Measurements from ENCODE around the gene TMEM263. TPM values are rescaled to one million over a fixed set of nuclear protein-coding genes. Genes with fewer than 3 reads are reported as not detected.

Gene TMEM263
- total RNA-seq, 2 experiments from 2014 or later: 25.8 to 26.7 TPM

DNA sequence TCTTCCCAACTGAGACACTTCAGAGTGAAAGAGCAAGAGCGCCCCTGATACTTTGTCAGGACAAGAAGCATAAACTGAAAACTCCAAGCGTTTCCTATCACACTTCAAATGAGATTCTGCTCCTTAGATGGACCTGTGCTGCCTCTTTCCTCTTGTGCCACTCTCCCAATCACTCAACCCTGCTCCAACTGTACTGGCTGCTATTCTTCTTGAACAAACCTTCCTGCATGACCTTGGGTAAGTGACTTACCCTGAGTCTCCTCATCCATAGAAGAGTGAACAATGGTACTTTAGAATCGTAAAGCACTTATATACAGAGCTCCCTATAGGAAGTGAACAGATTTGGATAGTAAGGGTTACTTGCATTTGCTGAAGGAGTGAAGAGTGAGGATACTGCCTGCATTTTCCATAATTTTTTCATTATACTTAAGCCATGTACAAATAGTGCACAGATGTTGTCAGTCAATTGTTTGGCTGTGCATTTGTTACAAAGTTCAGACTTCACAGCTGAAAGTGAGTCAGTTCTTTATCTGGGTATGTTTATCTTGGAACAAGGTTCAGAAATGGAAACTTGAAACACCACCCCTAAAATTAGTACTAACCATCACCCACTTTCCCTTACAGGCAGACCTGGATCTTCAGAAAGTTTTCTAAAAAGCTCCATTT is 20.4 kb downstream of the TMEM263 start:
- H3K27ac Mint-ChIP-seq: no peak overlapping the region

DNA sequence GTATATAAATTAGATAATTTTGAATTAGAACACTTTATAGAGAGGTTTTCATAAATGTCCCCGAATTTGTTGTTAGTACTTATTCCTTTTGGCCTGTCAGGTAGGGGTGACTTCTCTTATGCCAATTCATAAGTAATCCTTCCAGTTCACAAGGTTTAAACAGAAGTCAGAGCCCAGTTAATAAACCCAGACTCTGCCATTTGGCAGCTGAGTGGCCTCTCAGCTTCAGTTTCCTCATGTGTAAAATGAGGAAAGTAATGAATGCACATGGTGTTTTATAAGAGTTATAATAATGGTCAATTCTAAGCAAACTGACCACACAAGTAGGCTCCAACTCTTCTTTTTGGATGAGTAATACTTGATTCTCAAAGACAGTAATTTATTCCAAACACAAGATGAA is 21.0 kb downstream of the TMEM263 start:
- H3K4me3 Mint-ChIP-seq: no peak overlapping the region

More for the DNA sequence above, 20.4 kb downstream of the TMEM263 start:
- ATAC-seq (no peak), DNase-seq (no peak)
- H3K9me3 Mint-ChIP-seq (ENCODE audit: insufficient read depth): no peaks in the 10 kb centered on the region
- CTCF ChIA-PET: interaction anchor here (0.7 kb wide), 1 partner anchor 696 kb away, joined by 3 read pairs; no protein-coding TSS in a partner anchor
- no peak overlapping the region for H3K4me3 Mint-ChIP-seq
- H3K27me3 Mint-ChIP-seq (ENCODE audit: low read depth): no peaks in the 10 kb centered on the region
- POLR2A ChIA-PET: interaction anchor here (2.3 kb wide), 1 partner anchor 20 kb away, joined by 8 read pairs; the partner anchor contains the start of gene TMEM263
- H3K36me3 Mint-ChIP-seq (ENCODE audit: low read depth): peaks cover 25% of the 10 kb centered on the region
- H3K4me1 Mint-ChIP-seq (ENCODE audit: low read depth): no peaks in the 10 kb centered on the region

DNA sequence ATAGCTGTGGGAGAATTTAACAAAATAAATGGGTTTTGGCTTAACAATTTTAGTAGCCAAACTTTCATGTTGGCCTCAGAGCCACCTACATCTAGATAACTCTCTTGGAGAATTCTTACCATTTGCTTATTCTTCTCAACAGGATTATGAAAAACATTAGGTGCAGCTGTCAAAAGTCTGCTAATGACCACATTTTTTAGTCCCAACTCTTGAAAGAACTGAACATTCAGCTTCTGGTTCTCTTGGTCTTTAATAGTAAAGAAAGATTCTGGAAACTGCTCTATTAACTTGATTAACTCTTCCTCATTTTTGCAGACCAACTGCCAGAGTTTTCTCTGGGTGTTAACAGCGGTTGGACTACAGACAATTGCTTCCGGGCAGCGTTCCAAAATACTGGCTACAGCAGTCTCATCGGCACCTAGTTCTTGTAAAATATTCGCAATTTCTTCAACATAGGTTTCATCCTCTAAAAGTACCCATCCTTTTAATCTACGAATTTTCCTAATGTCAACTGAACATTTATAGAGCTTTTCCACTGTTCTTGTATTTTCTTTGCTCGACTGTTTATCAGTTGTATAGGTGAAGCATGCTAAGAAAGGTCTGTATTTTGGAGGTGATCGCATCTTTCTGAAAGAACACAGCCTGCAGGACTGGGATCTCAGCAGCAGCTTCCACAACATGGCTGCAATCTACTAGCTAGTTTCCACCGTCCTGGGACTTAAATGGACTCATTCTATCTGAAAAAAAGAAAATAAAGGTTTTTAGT is 22.5 kb downstream of the TMEM263 start:
- no peak for ATAC-seq
- CTCF ChIA-PET: interaction anchor here (1.0 kb wide), 1 partner anchor 9 kb away, joined by 3 read pairs; no protein-coding TSS in a partner anchor
- POLR2A ChIA-PET: interaction anchor here (2.3 kb wide), 1 partner anchor 22 kb away, joined by 8 read pairs; the partner anchor contains the start of gene TMEM263
- H3K4me1 Mint-ChIP-seq (ENCODE audit: low read depth): no peaks in the 10 kb centered on the region
- no peaks in the 10 kb centered on the region for H3K9me3 Mint-ChIP-seq (ENCODE audit: insufficient read depth)
- no peak overlapping the region for H3K27ac Mint-ChIP-seq
- H3K27me3 Mint-ChIP-seq (ENCODE audit: low read depth): no peaks in the 10 kb centered on the region
- H3K36me3 Mint-ChIP-seq (ENCODE audit: low read depth): peaks cover 20% of the 10 kb centered on the region
- no peak overlapping the region for H3K4me3 Mint-ChIP-seq
- DNase-seq: no peak

More for the DNA sequence above, 21.0 kb downstream of the TMEM263 start:
- peaks cover 23% of the 10 kb centered on the region for H3K36me3 Mint-ChIP-seq (ENCODE audit: low read depth)
- no peak for DNase-seq
- ATAC-seq: no peak
- no peaks in the 10 kb centered on the region for H3K4me1 Mint-ChIP-seq (ENCODE audit: low read depth)
- ChIA-PET POLR2A (interaction anchor here (0.6 to 2.3 kb wide), 2 partner anchors 21 to 116 kb away, joined by 7 to 8 read pairs; partner anchors contain the start of gene TMEM263), CTCF (interaction anchor here (0.7 kb wide), 1 partner anchor 697 kb away, joined by 3 read pairs; no protein-coding TSS in a partner anchor)
- H3K9me3 Mint-ChIP-seq (ENCODE audit: insufficient read depth): no peaks in the 10 kb centered on the region
- H3K27me3 Mint-ChIP-seq (ENCODE audit: low read depth): no peaks in the 10 kb centered on the region
- H3K27ac Mint-ChIP-seq: no peak overlapping the region

DNA sequence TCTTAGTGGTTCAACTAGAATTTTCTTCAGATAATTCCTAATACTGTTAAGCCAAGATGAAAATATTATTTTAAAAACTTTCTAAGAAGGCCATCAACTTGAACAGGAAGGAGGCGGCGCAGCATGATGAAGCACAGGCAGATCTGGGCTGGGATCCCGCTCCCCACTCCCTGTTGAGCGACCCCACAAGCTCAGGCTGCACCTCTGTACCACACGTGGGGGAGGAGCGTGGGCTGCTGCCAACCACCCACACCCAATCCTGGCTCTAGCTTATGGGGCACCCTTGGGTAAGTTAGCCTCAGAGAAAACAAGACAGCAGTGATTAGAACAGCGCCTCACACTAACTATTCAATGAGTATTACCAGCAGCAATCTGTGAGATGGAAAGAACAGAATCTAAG is 25.2 kb downstream of the TMEM263 start:
- ChIA-PET POLR2A (no interaction called here), CTCF (no interaction called here)
- Mint-ChIP-seq H3K9me3 (ENCODE audit: insufficient read depth) (no peaks in the 10 kb centered on the region), H3K27me3 (ENCODE audit: low read depth) (no peaks in the 10 kb centered on the region), H3K4me1 (ENCODE audit: low read depth) (peaks cover 23% of the 10 kb centered on the region), H3K27ac (no peak overlapping the region), H3K36me3 (ENCODE audit: low read depth) (peaks cover 35% of the 10 kb centered on the region), H3K4me3 (no peak overlapping the region)
- ATAC-seq (no peak), DNase-seq (no peak)

DNA sequence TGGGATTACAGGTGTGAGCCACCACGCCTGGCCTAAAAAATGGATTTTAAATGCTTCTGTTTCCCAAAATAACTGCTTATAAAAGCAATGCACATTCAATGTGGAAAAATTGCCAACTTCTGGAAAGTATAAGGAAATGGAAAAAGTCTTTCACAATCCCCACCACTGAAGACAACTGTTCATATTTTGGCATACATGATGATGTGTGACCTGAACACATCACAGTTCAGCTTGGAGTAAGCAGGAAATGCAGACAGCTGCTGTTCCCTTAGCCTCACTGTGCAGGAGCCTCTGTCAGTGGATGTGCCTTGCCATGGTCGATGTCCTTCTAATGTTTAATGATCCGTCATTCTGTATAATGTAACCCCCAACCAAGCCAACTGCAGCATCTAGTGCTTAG is 26.1 kb downstream of the TMEM263 start:
- ChIA-PET CTCF (no interaction called here), POLR2A (no interaction called here)
- Mint-ChIP-seq H3K36me3 (ENCODE audit: low read depth) (peaks cover 32% of the 10 kb centered on the region), H3K4me1 (ENCODE audit: low read depth) (peaks cover 31% of the 10 kb centered on the region), H3K27me3 (ENCODE audit: low read depth) (no peaks in the 10 kb centered on the region), H3K9me3 (ENCODE audit: insufficient read depth) (no peaks in the 10 kb centered on the region), H3K27ac (peak overlapping the region; percentile 44), H3K4me3 (no peak overlapping the region)
- ATAC-seq (no peak), DNase-seq (no peak)

DNA sequence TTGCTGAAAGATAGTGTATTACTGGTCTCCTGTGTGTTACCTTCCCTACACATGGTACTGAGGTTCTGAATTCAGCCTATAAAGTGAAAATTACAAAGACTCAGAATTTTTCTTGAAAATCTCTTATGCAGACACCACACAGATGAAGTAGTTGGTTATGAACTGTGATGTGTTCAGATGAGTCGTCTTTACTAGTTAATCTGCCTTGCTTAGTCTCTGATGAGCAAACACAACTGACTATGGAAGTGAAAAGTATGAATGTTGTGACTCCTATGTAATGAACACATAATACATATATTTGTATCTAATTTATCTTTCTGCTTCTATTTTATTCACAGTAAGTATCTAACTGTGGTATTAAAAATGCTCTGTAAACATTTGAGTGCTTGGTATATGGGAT is 26.5 kb downstream of the TMEM263 start:
- no peaks in the 10 kb centered on the region for H3K27me3 Mint-ChIP-seq (ENCODE audit: low read depth)
- H3K4me3 Mint-ChIP-seq: no peak overlapping the region
- DNase-seq: no peak
- H3K9me3 Mint-ChIP-seq (ENCODE audit: insufficient read depth): no peaks in the 10 kb centered on the region
- ATAC-seq: no peak
- peak overlapping the region; percentile 44 for H3K27ac Mint-ChIP-seq
- ChIA-PET POLR2A (no interaction called here), CTCF (no interaction called here)
- peaks cover 32% of the 10 kb centered on the region for H3K36me3 Mint-ChIP-seq (ENCODE audit: low read depth)
- peaks cover 31% of the 10 kb centered on the region for H3K4me1 Mint-ChIP-seq (ENCODE audit: low read depth)

DNA sequence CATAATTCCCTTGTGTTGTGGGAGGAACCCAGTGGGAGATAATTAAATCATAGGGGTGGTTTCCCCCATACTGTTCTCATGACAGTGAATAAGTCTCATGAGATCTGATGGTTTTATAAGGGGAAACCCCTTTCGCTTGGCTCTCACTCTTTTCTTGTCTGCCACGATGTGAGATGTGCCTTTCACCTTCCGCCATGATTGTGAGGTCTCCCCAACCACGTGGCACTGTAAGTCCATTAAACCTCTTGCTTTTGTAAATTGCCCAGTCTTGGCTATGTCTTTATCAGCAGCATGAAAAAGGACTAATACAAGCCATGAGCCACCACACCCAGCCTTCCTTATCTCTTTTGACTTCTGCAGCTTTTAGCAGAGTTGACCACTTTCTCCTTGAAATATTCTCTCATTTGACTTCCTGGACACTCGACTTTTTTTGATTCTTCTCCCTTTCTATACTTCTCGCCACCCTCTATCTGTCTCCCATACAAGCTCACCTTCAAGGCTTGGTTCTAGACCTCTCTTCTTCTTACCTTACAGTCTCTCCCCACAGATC is 29.0 kb downstream of the TMEM263 start:
- DNase-seq (no peak), ATAC-seq (no peak)
- H3K9me3 Mint-ChIP-seq (ENCODE audit: insufficient read depth): no peaks in the 10 kb centered on the region
- H3K4me1 Mint-ChIP-seq (ENCODE audit: low read depth): peaks cover 36% of the 10 kb centered on the region
- H3K27ac Mint-ChIP-seq: no peak overlapping the region
- POLR2A ChIA-PET: interaction anchor here (1.5 kb wide), 1 partner anchor 29 kb away, joined by 4 read pairs; the partner anchor contains the start of gene TMEM263
- H3K27me3 Mint-ChIP-seq (ENCODE audit: low read depth): no peaks in the 10 kb centered on the region
- H3K4me3 Mint-ChIP-seq: no peak overlapping the region
- CTCF ChIA-PET: interaction anchor here (1.4 to 1.6 kb wide), 2 partner anchors 16 to 27 kb away, joined by 3 to 5 read pairs; no protein-coding TSS in a partner anchor
- peaks cover 22% of the 10 kb centered on the region for H3K36me3 Mint-ChIP-seq (ENCODE audit: low read depth)

DNA sequence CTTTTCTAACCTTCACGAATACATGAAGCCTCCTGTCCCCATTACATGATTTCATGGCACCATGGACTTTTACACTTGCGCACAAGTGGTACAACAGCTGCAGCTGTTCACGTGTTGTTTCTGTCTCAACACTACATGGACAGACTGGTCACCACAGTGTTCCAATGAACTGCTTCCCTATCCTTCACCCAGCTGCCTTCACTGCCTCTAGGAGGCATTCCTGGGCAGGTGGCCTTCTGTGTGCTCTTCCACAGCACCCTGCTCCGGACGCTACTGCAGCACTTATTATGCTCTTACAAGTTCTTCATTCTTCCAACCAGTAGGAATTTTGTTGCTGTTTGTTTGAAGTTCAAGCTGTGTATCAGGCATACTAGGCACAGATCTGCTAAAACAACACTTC is 29.8 kb downstream of the TMEM263 start:
- peaks cover 36% of the 10 kb centered on the region for H3K4me1 Mint-ChIP-seq (ENCODE audit: low read depth)
- no peak overlapping the region for H3K27ac Mint-ChIP-seq
- H3K27me3 Mint-ChIP-seq (ENCODE audit: low read depth): no peaks in the 10 kb centered on the region
- CTCF ChIA-PET: no interaction called here
- no peaks in the 10 kb centered on the region for H3K9me3 Mint-ChIP-seq (ENCODE audit: insufficient read depth)
- H3K4me3 Mint-ChIP-seq: no peak overlapping the region
- POLR2A ChIA-PET: no interaction called here
- H3K36me3 Mint-ChIP-seq (ENCODE audit: low read depth): peaks cover 22% of the 10 kb centered on the region
- DNase-seq: no peak
- ATAC-seq: no peak

DNA sequence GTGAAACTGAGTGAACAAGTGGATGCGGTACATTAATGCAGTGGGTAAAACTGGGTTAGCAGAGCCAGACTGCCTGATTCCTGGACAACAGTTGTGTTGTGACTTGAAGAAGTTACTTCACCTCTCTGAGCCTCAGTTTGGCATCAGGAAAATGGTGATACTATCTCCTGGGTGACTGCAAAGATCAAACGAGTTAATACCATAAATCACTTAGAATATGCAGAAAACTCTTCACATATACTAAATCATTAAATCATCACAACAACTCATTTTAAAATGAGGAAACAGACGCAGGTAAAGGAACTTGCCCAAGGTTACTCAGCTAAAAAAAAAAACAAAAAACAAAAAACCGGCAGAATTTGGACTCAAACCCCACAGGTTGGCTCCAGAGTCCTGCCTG is 30.4 kb downstream of the TMEM263 start:
- Mint-ChIP-seq H3K4me3 (peak overlapping the region; percentile 89), H3K4me1 (ENCODE audit: low read depth) (peaks cover 36% of the 10 kb centered on the region), H3K36me3 (ENCODE audit: low read depth) (peaks cover 22% of the 10 kb centered on the region), H3K27ac (no peak overlapping the region), H3K9me3 (ENCODE audit: insufficient read depth) (no peaks in the 10 kb centered on the region), H3K27me3 (ENCODE audit: low read depth) (no peaks in the 10 kb centered on the region)
- ChIA-PET POLR2A (interaction anchor here (1.1 kb wide), 1 partner anchor 28 kb away, joined by 3 read pairs; no protein-coding TSS in a partner anchor), CTCF (interaction anchor here (1.5 kb wide), 1 partner anchor 17 kb away, joined by 6 read pairs; no protein-coding TSS in a partner anchor)
- no peak for DNase-seq
- no peak for ATAC-seq

DNA sequence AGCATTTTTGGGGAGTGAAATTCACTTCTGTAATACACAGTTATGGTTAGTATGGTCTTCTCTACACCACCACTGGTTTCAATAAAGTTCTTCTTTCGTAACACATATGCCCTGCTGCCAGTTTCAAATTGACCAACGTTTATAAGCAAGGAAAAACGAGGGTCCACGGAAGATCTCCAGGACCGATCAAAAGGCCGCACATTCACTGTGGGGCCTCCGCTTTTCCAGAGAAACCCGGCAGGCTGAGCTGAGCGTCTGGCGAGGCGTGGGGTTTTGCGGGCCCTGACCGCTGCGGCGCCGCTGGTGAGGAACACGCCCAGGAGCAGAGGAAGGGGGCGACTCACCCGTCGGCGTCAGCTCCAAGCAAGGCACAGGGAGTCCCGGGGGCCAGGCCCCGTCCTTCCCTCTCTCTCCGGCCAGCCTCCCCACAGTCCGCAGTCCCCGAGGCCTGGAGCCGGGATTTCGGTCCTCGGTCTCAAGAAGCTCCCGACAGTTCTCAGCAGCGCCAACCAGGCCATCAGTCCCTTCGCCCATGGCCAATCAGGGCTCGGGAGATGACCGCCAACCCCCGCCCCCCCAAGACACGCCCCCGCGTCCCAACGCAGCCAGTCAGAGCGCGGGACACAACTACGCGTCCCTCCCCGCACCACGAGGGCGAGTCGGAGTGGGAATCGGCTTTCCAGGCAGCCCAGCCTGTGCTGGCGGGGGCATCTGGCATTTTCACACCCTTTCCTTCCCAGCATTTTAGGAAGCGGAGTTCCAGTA is 31.1 kb downstream of the TMEM263 start, which contains the start of gene MTERF2:
Gene MTERF2, minus strand, starts transcription at position 522 of the 765 bp plus-strand sequence. CDS start 8,432 bp downstream, outside the sequence.
- Mint-ChIP-seq H3K27ac (peak within 1 kb of the TSS; percentile 82), H3K27me3 (ENCODE audit: low read depth) (no peaks in the 10 kb centered on the region), H3K4me1 (ENCODE audit: low read depth) (peaks cover 36% of the 10 kb centered on the region), H3K4me3 (peak within 1 kb of the TSS; percentile 89), H3K9me3 (ENCODE audit: insufficient read depth) (no peaks in the 10 kb centered on the region), H3K36me3 (ENCODE audit: low read depth) (peaks cover 22% of the 10 kb centered on the region)
- ChIA-PET POLR2A (interaction anchor here (0.8 to 1.1 kb wide), 2 partner anchors 14 to 29 kb away, joined by 3 to 4 read pairs; no protein-coding TSS in a partner anchor), CTCF (interaction anchor here (1.5 kb wide), 1 partner anchor 17 kb away, joined by 6 read pairs; no protein-coding TSS in a partner anchor)
- DNase-seq: peak; percentile 84
- peak; percentile 99 for ATAC-seq

DNA sequence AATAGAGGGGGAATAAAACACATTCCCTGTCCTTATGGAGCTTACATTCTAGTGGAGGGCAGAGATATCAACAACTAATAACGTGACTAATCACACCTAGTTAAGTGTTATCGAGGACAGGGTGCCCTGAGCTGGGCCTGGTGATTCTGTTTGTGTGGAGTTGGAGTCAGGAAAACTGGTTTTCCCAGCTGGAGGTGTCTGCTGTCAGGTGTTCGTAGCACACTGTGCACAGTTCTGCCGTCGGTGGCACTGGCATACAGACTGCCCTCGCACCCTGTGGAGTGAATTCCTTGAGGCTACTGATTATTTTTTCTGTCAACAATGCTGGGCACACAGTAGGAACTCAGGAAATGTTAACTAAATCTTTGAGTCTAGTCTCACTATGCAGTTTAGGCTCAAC is 32.1 kb downstream of the TMEM263 start:
- DNase-seq (no peak), ATAC-seq (no peak)
- Mint-ChIP-seq H3K4me3 (peak overlapping the region; percentile 89), H3K4me1 (ENCODE audit: low read depth) (peaks cover 36% of the 10 kb centered on the region), H3K9me3 (ENCODE audit: insufficient read depth) (no peaks in the 10 kb centered on the region), H3K27me3 (ENCODE audit: low read depth) (no peaks in the 10 kb centered on the region), H3K27ac (no peak overlapping the region), H3K36me3 (ENCODE audit: low read depth) (peaks cover 22% of the 10 kb centered on the region)
- ChIA-PET CTCF (interaction anchor here (1.5 kb wide), 1 partner anchor 18 kb away, joined by 6 read pairs; no protein-coding TSS in a partner anchor), POLR2A (no interaction called here)

All from activated CD8-positive, alpha-beta T cell treated with anti-CD3 and anti-CD28 coated beads, Interleukin-2, amount 10 ng/mL, durations not matched to agents 7 days and 5 days (primary cell).